Measurements from ENCODE around the gene KIAA0586.
A peak's percentile ranks its signal among the peaks of the same experiment; 100 is the strongest.
"Not testable (repeated sequence)": the region's sequence is repeated elsewhere in the genome, so short reads cannot be mapped to it uniquely, and the experiment has no call there.

KIAA0586 gene

DNA sequence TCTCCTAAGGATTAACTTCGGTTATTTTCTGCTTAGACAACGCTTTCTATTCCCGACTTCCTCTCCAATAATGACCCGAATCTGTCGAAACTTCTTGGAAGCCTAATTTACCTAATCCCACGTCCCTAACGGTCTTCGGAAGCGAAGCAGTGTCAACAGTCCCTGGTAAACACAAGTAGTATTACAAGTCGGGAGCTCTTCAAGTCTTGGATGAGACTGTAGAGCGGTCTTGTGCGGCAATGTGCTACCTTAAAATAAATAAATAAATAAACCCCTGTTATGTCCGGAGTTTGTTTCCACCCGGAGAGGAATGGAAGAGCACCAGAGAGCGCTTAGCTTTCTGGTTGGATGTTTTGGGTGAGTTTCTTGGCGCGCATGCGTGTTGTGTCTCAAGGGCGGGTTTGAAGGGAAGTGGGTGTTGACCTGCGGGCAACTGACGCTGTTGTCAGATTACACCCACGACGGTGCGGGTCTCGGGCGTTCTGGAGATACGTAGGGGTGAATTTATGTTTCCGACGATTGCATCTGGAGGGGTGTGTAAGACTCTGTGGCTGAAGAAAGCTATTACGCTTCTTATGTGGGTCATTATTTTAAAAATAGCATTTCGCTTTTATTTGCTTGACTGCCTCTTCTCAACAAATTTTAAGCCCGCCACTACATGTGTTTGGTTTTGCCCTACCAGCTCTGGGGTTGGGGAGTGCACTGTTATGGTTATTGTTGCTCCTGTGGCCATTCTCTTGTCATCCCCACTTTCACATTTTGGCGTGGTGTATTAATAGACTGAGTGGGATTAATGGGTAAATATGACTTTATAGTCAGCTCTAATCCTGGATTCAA, at the start of gene KIAA0586, which contains the start of gene TIMM9:
Gene KIAA0586, plus strand, starts transcription at position 439 of the 837 bp plus-strand sequence. CDS start 546 bp downstream, outside the sequence.
Gene TIMM9, minus strand, starts transcription at position 251 of the 837 bp plus-strand sequence. CDS start 15,586 bp downstream, outside the sequence.
- DNase-seq, result peak; percentile 96 to 98

DNA sequence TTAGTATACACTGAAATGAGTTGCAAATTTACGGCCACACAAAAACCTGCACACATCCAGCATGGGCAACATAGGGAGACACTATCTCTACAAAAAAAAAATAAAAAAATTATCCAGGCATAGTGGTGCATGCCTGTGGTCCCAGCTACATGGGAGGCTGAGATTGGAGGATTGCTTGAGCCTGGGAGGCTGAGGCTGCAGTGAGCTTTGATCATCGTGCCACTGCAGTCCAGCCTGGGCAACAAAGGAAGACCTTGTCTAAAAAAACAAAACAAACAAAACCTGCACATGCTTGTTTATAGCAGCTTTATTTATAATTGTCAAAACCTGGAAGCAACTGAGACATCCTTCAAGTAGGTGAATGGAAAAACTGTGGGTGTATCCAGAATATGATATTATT, 36.7 kb upstream of the KIAA0586 start:
- no peak for DNase-seq

GRCh38 chr14:58395562-58395811, 32.0 kb upstream of the KIAA0586 start:
- DNase-seq, result no peak

DNA sequence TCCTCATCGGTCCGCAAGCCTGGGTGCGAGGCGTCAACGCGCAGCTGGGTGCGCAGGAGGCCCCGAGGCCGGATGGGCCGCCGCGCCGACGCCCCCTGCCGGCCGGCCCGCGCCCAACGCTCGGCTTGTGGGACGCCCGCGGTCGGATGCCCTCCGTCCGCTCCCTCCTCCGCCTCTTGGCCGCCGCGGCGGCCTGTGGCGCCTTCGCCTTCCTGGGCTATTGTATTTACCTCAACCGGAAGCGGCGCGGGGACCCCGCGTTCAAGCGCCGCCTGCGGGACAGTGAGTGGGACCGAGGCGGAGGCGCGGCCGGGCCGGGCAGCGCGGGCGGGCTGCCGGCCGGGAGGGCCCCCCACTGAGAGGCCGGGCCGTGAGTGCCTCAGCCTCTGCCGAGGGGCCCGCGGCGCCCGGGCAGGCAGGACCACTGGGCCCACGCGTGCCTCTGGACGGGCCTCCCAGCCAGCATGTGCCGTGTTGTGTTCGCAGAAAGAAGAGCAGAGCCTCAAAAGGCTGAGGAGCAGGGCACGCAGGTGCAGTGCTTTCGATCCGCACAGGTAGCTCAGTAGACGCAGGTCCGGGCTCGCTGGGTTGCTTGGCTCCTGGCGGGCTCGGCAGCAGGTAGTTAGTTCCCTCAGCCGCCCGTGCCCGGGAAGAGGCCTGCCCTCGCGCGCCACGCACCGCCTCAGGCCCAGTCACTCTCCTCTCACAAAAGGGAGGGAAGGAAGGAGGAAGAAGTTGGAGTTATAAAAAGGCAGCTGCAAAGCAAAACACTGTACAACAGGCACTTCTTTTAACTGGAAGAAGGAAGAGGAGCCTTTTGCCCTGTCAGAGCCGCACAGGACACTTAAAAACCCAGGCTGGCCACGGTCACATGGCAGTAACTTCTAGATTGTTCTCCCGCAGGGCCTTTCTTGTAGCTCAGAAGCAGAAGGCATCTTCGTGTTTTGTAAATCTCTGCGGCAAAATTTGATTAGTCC, 31.4 kb upstream of the KIAA0586 start, which contains the start of gene TOMM20L:
Gene TOMM20L, plus strand, starts transcription at position 119 of the 977 bp plus-strand sequence. Its CDS starts 28 bp downstream, at position 147.
- DNase-seq, result no peak

GRCh38 chr14:58397156-58397555, 30.4 kb upstream of the KIAA0586 start:
- DNase-seq, result no peak

DNA sequence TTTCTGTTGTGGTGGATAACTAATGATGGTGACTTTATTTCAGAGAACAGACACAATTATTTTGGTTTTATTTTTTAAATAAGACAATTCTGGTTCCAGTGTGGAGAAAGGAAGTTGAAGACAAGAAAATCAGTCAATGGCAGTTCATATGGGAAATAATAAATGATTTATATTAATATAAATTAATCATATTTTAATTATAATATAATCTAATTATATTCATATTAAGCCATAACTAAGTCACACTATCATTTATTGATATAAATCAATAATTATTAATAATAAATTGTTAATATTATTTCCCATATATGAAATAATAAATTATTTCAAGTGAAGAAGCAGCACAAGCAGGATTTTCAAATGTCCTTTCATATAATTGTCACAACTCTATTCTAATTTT, 29.0 kb upstream of the KIAA0586 start:
- no peak for DNase-seq

GRCh38 chr14:58398895-58399294, 28.6 kb upstream of the KIAA0586 start:
- DNase-seq, result no peak

DNA sequence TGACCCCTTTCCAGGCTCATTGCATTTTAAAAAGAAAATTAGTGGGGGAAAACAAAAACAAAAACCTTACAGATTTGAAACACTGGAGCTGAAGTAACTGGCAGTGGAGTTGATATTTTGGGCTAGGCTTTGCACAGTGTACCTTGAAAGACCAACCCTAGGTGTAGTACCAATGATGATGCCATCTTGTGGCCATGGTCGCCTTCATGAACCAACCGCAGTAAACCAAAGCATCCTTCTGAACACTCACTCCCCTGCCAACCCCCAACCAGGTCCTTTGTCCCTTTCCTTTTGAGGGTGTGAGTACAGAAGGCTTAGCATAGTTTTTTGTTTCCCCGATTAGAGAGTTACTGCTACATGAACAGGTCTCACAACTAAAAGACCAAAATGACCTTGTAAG, 25.9 kb upstream of the KIAA0586 start:
- no peak for DNase-seq

GRCh38 chr14:58408681-58409215, 18.8 kb upstream of the KIAA0586 start:
- DNase-seq, result no peak

GRCh38 chr14:58414845-58415244, 12.7 kb upstream of the KIAA0586 start:
- no peak for DNase-seq

DNA sequence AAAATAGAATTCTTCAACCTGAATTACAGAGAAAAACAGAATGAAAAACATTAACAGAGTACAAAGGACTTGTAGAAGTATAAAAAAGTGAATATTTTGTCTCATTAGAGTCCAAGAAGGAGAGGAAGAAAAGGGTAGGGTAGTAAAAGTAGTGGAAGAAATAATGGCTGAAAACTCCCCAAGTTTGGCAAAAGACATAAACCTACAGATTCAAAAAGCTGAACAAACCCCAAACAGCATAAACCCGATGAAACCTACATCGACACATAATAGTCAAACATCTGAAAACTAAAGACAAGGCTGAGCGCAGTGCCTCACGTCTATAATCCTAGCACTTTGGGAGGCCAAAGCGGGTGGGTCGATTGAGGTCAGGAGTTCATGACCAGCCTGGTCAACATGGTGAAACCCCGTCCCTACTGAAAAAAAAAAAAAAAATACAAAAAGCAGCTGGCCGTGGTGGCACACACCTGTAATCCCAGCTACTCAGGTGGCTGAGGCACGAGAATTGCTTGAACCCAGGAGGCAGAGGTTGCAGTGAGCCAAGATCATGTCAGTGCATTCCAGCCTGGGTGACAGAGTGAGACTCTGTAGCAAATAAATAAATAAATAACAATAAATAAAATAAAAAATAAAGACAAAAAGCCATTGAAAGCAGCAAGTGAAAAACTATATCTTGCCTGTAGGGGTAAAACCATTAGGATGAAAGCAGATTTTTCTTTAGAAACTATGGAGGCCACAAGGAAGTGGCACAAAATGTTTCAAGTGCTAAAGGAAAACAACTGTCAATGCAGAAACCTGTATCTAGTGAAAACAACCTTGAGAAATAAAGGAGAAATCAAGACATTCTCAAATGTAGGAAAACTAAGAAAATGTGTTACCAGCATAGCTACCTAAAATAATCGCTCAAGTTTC, 11.6 kb upstream of the KIAA0586 start:
- DNase-seq, result no peak

- not testable (repeated sequence) for DNase-seq
These were observed 10.6 kb upstream of the KIAA0586 start for GRCh38 chr14:58416934-58417333.

- peak; percentile 47 to 85 for DNase-seq
These were observed 744 bp upstream of the KIAA0586 start for GRCh38 chr14:58426670-58427280.

GRCh38 chr14:58428118-58428683, 682 bp downstream of the KIAA0586 start:
- peak; percentile 23 to 59 for DNase-seq

DNA sequence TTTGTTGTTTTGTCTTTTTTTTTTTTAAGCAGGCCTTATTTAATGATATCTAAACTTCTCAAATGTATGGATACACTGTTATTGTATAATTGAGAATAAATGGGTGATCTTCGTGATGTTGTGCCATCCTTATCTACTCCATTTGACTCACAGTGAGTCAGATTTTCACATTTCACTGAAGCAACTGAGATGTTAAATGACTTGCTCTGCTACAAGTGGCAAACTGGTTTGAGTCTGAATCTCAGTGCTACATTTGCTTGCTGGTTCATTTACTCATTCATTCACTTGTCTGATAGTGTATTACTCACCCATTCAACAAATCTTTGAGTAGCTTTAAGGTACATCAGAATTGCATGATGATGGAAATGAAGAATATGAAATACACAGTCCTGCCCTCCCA, 2.6 kb downstream of the KIAA0586 start:
- no peak for DNase-seq

GRCh38 chr14:58439476-58439875, 12.0 kb downstream of the KIAA0586 start:
- no peak for DNase-seq

DNA sequence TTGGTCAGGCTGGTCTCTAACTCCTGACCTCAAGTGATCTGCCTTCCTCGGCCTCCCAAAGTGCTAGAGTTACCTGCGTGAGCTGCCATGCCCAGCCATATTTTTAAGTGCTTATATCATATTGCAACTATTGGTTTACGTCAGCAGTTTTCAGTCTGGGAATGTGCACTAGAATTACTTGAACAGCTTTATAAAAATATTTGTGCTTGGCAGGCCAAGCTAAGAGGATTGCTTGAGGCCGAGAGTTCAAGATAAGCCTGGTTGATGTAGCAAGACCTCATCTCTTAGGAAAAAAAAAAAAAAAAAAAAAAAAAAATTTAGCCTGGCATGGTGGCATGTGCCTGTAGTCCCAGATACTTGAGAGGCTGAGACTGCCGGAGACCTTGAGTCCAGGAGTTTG, 17.1 kb downstream of the KIAA0586 start:
- DNase-seq, result no peak

GRCh38 chr14:58455593-58456265, 28.2 kb downstream of the KIAA0586 start:
- no peak for DNase-seq

GRCh38 chr14:58460772-58461171, 33.3 kb downstream of the KIAA0586 start:
- no peak for DNase-seq

- no peak for DNase-seq
These were observed 35.6 kb downstream of the KIAA0586 start for GRCh38 chr14:58463147-58463546.

- DNase-seq, result no peak
These were observed 37.1 kb downstream of the KIAA0586 start for GRCh38 chr14:58464652-58465051.
